ENCODE data around the gene RNPS1. TPM values are rescaled to one million over a fixed set of nuclear protein-coding genes. Genes with fewer than 3 reads are reported as not detected.

Gene RNPS1
- total and polyA plus RNA-seq, 9 of the 15 experiments (the other 6 are each of a cell fraction or from before 2014, with no cell fraction given) = 44.9 to 338 (median 202) TPM

DNA sequence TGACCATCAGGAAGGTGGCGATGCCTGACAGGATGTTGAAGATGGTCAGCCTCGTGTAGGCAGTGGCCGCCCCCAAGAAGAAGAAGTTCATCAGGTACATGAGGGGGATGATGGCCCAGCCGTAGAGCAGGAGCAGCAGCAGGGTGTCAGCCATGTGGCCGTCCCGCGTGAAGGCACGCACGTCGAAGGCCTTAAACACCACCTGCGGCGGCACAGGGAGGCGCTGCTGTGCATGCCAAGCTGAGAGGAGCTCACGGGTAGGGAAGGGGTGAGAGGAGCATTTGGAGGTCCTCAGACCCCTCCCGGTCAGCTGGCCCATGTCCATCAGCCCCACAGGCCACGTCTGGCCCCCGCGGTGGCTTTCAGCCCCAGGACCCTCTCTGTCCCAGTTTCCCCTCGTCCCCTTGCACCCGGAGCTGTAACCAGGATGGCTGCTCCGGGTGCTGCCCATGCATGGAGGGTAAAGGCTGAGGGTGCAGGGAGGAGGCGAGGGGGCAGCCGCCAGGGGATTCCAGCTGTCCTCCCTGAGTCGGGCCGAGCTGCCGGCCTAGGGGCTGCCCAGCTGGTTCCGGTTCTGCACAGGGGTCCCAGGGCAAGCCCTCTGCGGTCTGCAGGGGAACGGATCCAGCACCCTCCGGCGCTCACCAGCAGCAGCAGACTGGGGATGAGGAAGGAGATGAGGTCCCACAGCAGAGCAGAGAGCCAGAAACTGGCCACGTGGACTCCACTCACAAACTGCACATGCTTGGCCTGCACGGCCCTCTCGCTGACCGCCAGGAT lies 17.1 kb upstream of the RNPS1 start:
- Histone ChIP-seq H3K4me1 (replicated peaks in 1 of 2; ENCODE audit: control insufficient read depth in 2 of 2, insufficient read depth in 2 of 2, low read length in 2 of 2) (peaks cover 0 to 8% of the 10 kb centered on the region in 2 experiments; a peak in 1 of 5 replicates), H4K20me1 (replicated peaks; ENCODE audit: control insufficient read depth, insufficient read depth, low read length) (no peaks in the 10 kb centered on the region), H3K27ac (ENCODE audit: extremely low read depth, low read depth, low read length) (no peak overlapping the region), H3K9ac (ENCODE audit: insufficient read depth in 1 of 2, low read depth in 2 of 2, low read length in 2 of 2) (no peak overlapping the region; a peak in 1 of 4 replicates), H2AFZ (ENCODE audit: low read depth, low read length) (no peak overlapping the region), H3K79me2 (ENCODE audit: control insufficient read depth, insufficient read depth, low read length) (no peaks in the 10 kb centered on the region), H3K36me3 (ENCODE audit: control insufficient read depth, insufficient read depth, low read length) (peaks cover 53% of the 10 kb centered on the region; the same call in 2 of the 3 replicates), H3K9me1 (ENCODE audit: control insufficient read depth, insufficient read depth, low read length) (no peaks in the 10 kb centered on the region), H3K4me3 (no peak overlapping the region), H3K27me3 (ENCODE audit: control insufficient read depth in 2 of 2, insufficient read depth in 2 of 2, low read length in 2 of 2) (no peaks in the 10 kb centered on the region), H3K4me2 (ENCODE audit: insufficient read depth, low read length) (no peak overlapping the region), H3K9me3 (replicated peaks; ENCODE audit: control insufficient read depth, insufficient read depth, low read depth, low read length) (no peaks in the 10 kb centered on the region)
- TF ChIP-seq EP300 (IDR thresholded peaks at IDR 0.05; ENCODE audit: low read length) (no peak), ZNF444 (CRISPR knock-in tag; IDR thresholded peaks at IDR 0.05) (no peak), PHF21A (IDR thresholded peaks at IDR 0.05; ENCODE audit: borderline replicate concordance, low read depth) (no peak), PYGO2 (tag; IDR thresholded peaks at IDR 0.05) (no peak), CC2D1A (IDR thresholded peaks at IDR 0.05) (no peak), ZNF445 (CRISPR knock-in tag; IDR thresholded peaks at IDR 0.05; ENCODE audit: low read depth) (no peak), SRSF1 (IDR thresholded peaks at IDR 0.05; ENCODE audit: low read depth, low read length) (no peak), ILK (tag; IDR thresholded peaks at IDR 0.05; ENCODE audit: borderline replicate concordance, low read depth) (no peak), FOXJ2 (tag; IDR thresholded peaks at IDR 0.05) (no peak), PPARD (CRISPR knock-in tag; IDR thresholded peaks at IDR 0.05) (no peak), KLF6 (CRISPR knock-in tag; IDR thresholded peaks at IDR 0.05; ENCODE audit: borderline replicate concordance) (no peak), NFATC3 (IDR thresholded peaks at IDR 0.05) (no peak)
- TF ChIP-seq, protein P1, sequence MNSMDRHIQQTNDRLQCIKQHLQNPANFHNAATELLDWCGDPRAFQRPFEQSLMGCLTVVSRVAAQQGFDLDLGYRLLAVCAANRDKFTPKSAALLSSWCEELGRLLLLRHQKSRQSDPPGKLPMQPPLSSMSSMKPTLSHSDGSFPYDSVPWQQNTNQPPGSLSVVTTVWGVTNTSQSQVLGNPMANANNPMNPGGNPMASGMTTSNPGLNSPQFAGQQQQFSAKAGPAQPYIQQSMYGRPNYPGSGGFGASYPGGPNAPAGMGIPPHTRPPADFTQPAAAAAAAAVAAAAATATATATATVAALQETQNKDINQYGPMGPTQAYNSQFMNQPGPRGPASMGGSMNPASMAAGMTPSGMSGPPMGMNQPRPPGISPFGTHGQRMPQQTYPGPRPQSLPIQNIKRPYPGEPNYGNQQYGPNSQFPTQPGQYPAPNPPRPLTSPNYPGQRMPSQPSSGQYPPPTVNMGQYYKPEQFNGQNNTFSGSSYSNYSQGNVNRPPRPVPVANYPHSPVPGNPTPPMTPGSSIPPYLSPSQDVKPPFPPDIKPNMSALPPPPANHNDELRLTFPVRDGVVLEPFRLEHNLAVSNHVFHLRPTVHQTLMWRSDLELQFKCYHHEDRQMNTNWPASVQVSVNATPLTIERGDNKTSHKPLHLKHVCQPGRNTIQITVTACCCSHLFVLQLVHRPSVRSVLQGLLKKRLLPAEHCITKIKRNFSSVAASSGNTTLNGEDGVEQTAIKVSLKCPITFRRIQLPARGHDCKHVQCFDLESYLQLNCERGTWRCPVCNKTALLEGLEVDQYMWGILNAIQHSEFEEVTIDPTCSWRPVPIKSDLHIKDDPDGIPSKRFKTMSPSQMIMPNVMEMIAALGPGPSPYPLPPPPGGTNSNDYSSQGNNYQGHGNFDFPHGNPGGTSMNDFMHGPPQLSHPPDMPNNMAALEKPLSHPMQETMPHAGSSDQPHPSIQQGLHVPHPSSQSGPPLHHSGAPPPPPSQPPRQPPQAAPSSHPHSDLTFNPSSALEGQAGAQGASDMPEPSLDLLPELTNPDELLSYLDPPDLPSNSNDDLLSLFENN (IDR thresholded peaks at IDR 0.05; ENCODE audit: low read depth in 2 of 2, low read length in 2 of 2) = no peak
- TF ChIP-seq, protein P2, sequence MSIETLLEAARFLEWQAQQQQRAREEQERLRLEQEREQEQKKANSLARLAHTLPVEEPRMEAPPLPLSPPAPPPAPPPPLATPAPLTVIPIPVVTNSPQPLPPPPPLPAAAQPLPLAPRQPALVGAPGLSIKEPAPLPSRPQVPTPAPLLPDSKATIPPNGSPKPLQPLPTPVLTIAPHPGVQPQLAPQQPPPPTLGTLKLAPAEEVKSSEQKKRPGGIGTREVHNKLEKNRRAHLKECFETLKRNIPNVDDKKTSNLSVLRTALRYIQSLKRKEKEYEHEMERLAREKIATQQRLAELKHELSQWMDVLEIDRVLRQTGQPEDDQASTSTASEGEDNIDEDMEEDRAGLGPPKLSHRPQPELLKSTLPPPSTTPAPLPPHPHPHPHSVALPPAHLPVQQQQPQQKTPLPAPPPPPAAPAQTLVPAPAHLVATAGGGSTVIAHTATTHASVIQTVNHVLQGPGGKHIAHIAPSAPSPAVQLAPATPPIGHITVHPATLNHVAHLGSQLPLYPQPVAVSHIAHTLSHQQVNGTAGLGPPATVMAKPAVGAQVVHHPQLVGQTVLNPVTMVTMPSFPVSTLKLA (conservative IDR thresholded peaks at IDR 0.05) = no peak
- TF ChIP-seq, protein P3, sequence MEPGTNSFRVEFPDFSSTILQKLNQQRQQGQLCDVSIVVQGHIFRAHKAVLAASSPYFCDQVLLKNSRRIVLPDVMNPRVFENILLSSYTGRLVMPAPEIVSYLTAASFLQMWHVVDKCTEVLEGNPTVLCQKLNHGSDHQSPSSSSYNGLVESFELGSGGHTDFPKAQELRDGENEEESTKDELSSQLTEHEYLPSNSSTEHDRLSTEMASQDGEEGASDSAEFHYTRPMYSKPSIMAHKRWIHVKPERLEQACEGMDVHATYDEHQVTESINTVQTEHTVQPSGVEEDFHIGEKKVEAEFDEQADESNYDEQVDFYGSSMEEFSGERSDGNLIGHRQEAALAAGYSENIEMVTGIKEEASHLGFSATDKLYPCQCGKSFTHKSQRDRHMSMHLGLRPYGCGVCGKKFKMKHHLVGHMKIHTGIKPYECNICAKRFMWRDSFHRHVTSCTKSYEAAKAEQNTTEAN (CRISPR knock-in tag; IDR thresholded peaks at IDR 0.05) = no peak
- ChIA-PET POLR2A (interaction anchor here (1.2 kb wide), 1 partner anchor 9 kb away, joined by 3 read pairs; no protein-coding TSS in a partner anchor), CTCF (ENCODE audit: low intra/inter-chr PET ratio) (no interaction called here)
- intact Hi-C loops (cut with micrococcal nuclease) (no loop called here), in situ Hi-C loops (cut with MboI) (no loop called here)
- ATAC-seq (no peak), FAIRE-seq (no peak), DNase-seq (ENCODE audit: extremely low read depth in 1 of 4, low spot score in 3 of 4) (no peak)
- BruUV-seq (replicated peaks) = no TSS peak
- 89% methylated on average over 30 of the region's 35 CpGs for WGBS (ENCODE audit: insufficient coverage, low coverage, missing lambda C conversion rate)

Data from K562 (cell line).